Activated CD8-positive, alpha-beta memory T cell treated with anti-CD3 and anti-CD28 coated beads, Interleukin-2, amount 50 U/mL, for 48 hours (primary cell): ENCODE measurements around the gene TBC1D2B.
A peak's percentile ranks its signal among the peaks of the same experiment; 100 is the strongest.

ENCODE experiments used
- DNase-seq: peaks from one replicate; pipeline ENCODE4 v3.0.0-alpha.2; 2020

Gene TBC1D2B

GRCh38 chr15:78093242-78094020 lies 15.9 kb upstream of the TBC1D2B start:
- DNase-seq: peak; percentile 45

DNA sequence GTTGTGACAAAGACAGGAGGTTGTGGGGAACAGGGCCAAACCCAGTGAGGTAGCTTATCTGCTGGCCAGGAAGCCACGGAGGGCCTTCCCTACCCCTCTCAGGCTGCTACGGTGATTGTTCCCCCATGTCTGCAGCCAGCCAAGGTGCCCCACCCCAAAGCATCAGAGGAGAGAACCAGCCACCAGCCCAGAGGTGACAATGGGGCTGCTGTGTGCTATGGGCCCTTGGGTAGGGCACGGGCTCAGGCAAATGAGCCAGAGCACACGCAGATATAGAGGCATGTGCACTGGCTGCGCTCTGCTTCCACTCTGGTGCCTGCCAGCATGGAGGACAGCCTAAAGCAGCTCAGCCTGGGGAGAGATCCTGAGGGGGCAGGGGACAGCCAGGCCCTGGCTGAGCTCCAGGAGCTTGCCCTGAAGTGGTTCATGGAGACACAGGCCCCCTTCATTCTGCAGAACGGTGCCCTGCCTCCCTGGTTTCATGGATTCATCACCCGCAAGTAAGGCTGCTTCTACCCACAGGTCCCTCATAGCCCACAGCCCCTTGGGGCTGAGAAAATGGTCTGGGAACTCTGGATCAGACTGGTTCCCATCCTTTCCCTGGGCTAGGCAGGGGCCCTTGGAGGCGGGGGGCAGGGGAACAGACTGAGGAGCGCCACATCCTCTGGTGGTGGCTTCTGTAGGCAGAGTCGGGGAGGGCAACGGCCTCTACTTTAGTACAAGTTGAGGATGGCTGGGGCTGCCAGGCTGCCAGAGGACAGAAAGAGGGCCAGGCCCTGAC lies 14.9 kb upstream of the TBC1D2B start, which contains the start of gene SH2D7:
SH2D7 (plus strand) TSS at position 301 of the 781 bp plus-strand sequence; CDS start at position 325, 24 bp downstream.
- DNase-seq: no peak

GRCh38 chr15:78090422-78091063 lies 13.0 kb upstream of the TBC1D2B start:
- no peak for DNase-seq

GRCh38 chr15:78088773-78089080 lies 11.2 kb upstream of the TBC1D2B start:
- no peak for DNase-seq

- DNase-seq: no peak
Observed at GRCh38 chr15:78087951-78088772, 10.7 kb upstream of the TBC1D2B start.

DNA sequence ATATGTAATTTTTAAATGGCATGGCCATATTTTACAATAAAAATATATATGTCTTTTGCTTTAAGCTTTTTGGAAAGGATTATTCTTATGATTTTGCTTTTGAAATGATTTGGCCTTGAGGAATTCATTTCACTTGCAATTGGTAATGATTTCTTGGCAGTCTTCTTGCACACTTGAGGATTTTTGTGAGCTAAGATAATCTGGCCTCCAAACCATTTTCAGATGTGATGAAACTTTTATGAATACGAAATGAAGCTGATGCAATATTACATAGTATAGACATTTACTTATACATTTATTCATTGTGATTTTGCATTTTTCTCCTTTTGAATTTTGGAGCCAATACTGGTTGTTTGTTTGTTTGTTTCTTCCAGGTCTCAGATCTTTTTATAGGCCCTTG lies 8.4 kb upstream of the TBC1D2B start:
- DNase-seq: no peak

DNA sequence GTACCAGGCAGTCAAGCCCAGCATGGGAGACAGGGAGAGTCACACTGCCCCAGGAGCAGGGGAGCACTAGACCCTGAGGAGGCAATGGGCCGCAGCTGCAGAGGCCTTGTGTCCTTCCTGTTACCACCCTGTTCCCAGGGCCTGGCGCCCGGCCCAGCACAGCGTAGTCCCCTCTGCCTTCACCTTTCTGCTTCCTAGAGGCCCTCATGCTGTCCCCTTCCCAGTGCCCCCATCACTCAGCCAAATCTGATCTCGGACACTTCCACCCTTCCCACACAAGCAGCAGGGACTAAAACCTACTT lies 6.9 kb upstream of the TBC1D2B start:
- no peak for DNase-seq

DNA sequence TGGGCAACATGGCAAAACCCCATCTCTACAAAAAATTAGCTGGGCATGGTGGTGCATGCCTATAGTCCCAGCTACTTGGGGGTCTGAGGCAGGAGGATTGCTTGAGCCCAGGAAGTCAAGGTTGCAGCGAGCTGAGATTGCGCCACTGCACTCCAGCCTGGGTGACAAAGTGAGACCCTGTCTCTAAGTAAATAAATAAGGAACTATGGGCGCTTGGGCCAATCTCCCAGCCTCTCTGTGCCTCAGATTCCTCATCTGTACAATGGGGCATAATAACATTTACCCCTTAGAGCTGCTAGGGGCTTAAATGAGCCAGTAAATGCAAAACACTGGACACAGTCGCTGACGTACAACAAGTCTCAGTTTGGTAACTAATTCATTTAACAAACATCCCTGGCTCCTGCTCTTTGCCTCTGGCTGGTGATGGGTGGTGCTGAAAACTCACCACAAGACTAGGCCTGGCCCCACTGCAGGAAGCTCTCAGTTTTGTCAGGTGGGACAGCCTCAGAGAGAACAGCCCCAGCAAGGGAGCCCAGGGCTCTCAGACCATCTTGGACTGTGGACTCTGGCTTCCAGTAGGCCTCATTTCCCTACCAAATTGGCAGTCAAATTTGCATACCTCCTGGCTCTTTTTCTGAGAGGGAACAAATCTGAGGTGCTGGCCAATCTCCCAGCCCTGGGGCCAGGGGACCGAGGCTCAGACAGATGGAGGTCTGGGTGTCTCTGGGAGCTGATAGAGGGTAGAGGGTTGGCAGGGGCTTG lies 6.4 kb upstream of the TBC1D2B start:
- DNase-seq: no peak

DNA sequence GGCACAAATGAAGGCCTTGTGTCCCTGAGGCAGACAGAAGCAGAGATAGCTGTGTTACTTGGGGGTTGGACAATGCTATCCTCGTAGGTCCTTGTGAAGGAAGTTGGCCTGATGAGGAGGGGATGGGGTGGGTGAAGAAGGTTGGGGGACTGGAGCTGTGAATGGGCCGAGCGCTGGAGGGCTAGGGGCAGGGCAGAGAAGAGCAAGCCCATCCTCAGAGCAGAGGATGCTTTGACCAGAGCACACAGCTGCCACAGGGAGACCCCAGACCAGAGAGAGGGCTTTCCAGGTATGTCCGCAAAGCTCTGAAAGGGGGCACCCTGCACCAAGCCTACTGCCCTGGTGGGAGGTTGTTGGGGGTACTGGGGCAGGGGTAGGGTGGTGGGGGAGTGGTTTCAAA lies 5.7 kb upstream of the TBC1D2B start:
- no peak for DNase-seq

DNA sequence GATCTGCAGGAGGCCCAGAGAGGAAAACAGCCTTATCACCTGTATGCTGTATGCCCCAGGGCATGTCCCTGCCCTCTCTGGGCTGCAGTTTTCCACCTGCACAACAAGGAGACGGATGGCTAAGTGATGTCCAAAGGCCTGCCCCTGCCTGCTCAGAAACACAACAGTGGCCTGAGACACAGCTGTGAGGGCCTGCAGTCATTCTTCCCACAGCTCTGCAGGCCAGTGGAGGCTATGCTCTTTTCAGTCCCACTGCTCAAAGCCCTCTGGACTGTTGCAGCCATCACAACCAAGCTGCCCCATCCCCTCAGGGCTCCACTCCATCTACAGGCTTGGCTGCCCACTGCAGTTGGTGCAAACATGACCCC lies 5.2 kb upstream of the TBC1D2B start:
- no peak for DNase-seq

GRCh38 chr15:78082106-78082742 lies 4.7 kb upstream of the TBC1D2B start:
- no peak for DNase-seq

DNA sequence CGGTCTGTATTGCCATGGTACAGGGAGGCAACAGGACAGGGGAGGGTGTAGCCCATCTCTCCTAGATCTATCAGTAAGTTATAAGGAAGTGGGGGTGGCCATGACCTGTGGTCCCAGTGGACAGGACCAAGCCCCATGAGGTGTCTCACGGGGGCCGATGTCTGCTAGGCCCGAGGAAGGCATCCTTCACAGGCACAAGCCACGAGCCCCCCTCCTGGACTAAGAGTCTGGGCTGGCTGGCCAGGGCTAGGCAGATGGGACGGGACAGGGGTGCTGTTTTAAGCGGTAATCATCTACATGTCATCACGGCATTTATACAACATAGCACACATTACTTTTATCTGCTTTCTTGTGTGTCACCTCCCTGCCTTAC lies 2.6 kb upstream of the TBC1D2B start:
- DNase-seq: no peak

DNA sequence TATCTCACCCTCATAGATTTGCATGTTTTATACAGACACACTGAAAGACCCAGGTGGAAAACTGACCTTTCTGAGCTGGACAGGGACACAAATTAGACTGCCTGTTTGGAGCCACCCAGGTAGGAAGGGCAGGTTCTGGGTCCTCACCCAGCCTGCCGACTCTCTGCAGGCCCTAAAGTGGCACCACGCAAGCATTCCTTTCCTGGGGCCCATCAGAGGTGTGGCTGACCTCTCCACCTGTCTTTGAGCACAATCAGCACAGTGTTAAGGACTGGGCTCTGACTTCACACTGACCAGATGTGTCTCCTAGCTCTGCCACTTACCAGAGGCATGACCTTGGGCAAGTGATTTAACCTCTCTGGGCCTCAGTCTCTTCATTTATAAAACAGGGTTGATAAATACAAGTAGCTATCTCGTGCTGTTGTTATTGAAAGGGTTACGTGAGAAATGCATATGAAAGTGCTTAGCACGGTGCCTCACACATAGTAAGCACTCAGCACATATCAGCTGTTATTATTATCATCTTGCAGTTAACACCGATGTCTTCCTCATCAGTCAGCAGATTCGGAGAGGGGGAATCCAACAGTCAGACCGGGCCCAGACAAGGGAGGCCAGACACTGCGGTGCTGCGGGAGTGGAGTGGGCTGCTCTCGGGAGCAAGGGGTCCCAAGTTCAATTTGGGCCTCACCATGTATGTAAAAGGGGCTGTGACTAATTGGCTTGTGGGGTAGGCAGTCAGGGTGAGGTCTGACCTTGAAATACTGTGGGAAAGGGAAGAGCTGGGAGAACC lies 2.0 kb upstream of the TBC1D2B start:
- DNase-seq: no peak

GRCh38 chr15:78077871-78078210 lies 330 bp upstream of the TBC1D2B start:
- no peak for DNase-seq

GRCh38 chr15:78076231-78077052 lies 1.1 kb downstream of the TBC1D2B start:
- peak; percentile 48 for DNase-seq

- peak; percentile 49 for DNase-seq
Observed at GRCh38 chr15:78075490-78076230, 1.9 kb downstream of the TBC1D2B start.

- peak; percentile 37 for DNase-seq
Observed at GRCh38 chr15:78073046-78073787, 4.3 kb downstream of the TBC1D2B start.

GRCh38 chr15:78072080-78072892 lies 5.2 kb downstream of the TBC1D2B start:
- DNase-seq: peak; percentile 46
